B cell (primary cell): ENCODE data around the gene SPATA6L. TPM values are rescaled to one million over a fixed set of nuclear protein-coding genes. Genes with fewer than 3 reads are reported as not detected.

Source experiments
- ATAC-seq: fragments of 200-7000 bp; cut with Tn5 transposase; one replicate; pipeline ENCODE4 v1.10.0; 2021; ENCODE audit warnings: low read depth, mild to moderate bottlenecking, moderate number of reproducible peaks, moderate library complexity
- CTCF ChIA-PET: fragments of 350-600 bp; sonication (Branson Sonifier 250); formaldehyde crosslinking; loops from one replicate; lab custom pipeline; 2021; ENCODE audit warnings: antibody characterized with exemption, inconsistent platforms; lab: Charles Lee
- POLR2A ChIA-PET: fragments of 350-600 bp; sonication (Branson Sonifier 250); formaldehyde crosslinking; loops from one replicate; lab custom pipeline; 2021; ENCODE audit warnings: antibody characterized with exemption; lab: Charles Lee
- DNase-seq: peaks from one replicate; pipeline ENCODE4 v3.0.0; 2013
- H2AFZ ChIP-seq: 2 replicates; pipeline ENCODE4 v1.6.1; 2012; ENCODE audit warnings: mild to moderate bottlenecking, low read depth, low read length; ENCODE audit not compliant: insufficient read depth, poor library complexity, severe bottlenecking
- H3K27ac ChIP-seq, 2 donors: 1 replicate in 1 of 2; 2 replicates in 1 of 2; pipeline ENCODE4 v1.5.1; 2012 to 2013; ENCODE audit warnings: low read length in 2 of 2, mild to moderate bottlenecking in 2 of 2, moderate library complexity in 1 of 2
- H3K27me3 ChIP-seq, 4 experiments: fragments of 200-600 bp in 1 of 4; sonication (generic) in 1 of 4; replicated peaks in 1 of 4; 1 replicate in 2 of 4; 2 replicates in 2 of 4; pipeline versions ENCODE4 v1.6.1 to v1.7.0; 2013 to 2016; ENCODE audit warnings: low read length in 3 of 4, mild to moderate bottlenecking in 2 of 4, mixed read lengths in 1 of 4, moderate library complexity in 1 of 4; ENCODE audit not compliant: insufficient read depth in 4 of 4, control insufficient read depth in 3 of 4; ENCODE audit errors: control extremely low read depth in 1 of 4
- H3K36me3 ChIP-seq, 2 experiments: replicated peaks in 1 of 2; 1 replicate in 1 of 2; 2 replicates in 1 of 2; pipeline versions ENCODE4 v1.6.1 to v1.7.1; 2013; ENCODE audit warnings: low read length in 1 of 2; ENCODE audit not compliant: insufficient read depth in 2 of 2, control insufficient read depth in 1 of 2; ENCODE audit errors: control extremely low read depth in 1 of 2, extremely low read depth in 1 of 2
- H3K4me1 ChIP-seq, 2 donors: fragments of 200-600 bp in 1 of 2; sonication (generic) in 1 of 2; 1 replicate in 1 of 2; 2 replicates in 1 of 2; pipeline versions ENCODE4 v1.5.1 to v1.6.1; 2013 to 2017; ENCODE audit warnings: low read length in 2 of 2; ENCODE audit not compliant: control insufficient read depth in 2 of 2, insufficient read depth in 2 of 2
- H3K4me2 ChIP-seq: replicated peaks from 2 replicates; pipeline ENCODE3; 2012; ENCODE audit warnings: mild to moderate bottlenecking, low read depth, low read length; ENCODE audit not compliant: poor library complexity, severe bottlenecking
- H3K4me3 ChIP-seq, 5 experiments: fragments of 200-600 bp in 1 of 5; sonication (generic) in 1 of 5; 1 replicate in 3 of 5; 2 replicates in 2 of 5; pipeline versions ENCODE4 v1.5.1 to v1.7.0; 2011 to 2016; ENCODE audit warnings: low read length in 4 of 5, mild to moderate bottlenecking in 4 of 5, low read depth in 2 of 5, control low read depth in 1 of 5, moderate library complexity in 1 of 5; ENCODE audit not compliant: insufficient read depth in 1 of 5; ENCODE audit errors: control extremely low read depth in 1 of 5, extremely low read depth in 1 of 5
- H3K79me2 ChIP-seq: fragments of 200-600 bp; sonication (generic); one replicate; pipeline ENCODE4 v1.6.0; 2016; ENCODE audit warnings: low read length; ENCODE audit not compliant: control insufficient read depth, insufficient read depth
- H3K9ac ChIP-seq: fragments of 200-600 bp; sonication (generic); 2 replicates; pipeline ENCODE4 v1.6.1; 2017; ENCODE audit warnings: mild to moderate bottlenecking, low read length, moderate library complexity
- H3K9me3 ChIP-seq, 3 donors: one replicate each; pipeline versions ENCODE4 v1.6.1 to v1.7.1; 2013; ENCODE audit warnings: low read length in 2 of 3; ENCODE audit not compliant: control insufficient read depth in 2 of 3, insufficient read depth in 1 of 3; ENCODE audit errors: control extremely low read depth in 1 of 3
- H4K20me1 ChIP-seq: 2 replicates; pipeline ENCODE4 v1.6.0; 2012; ENCODE audit warnings: mild to moderate bottlenecking, low read length; ENCODE audit not compliant: insufficient read depth, control insufficient read depth, poor library complexity, severe bottlenecking
- H3K27ac Mint-ChIP-seq: one replicate; pipeline ENCODE4 v1.8.0; 2021; ENCODE audit warnings: mixed read lengths
- H3K27me3 Mint-ChIP-seq: one replicate; pipeline ENCODE4 v1.8.0; 2021; ENCODE audit warnings: mixed read lengths
- H3K4me1 Mint-ChIP-seq: one replicate; pipeline ENCODE4 v1.8.0; 2021; ENCODE audit warnings: mixed read lengths
- H3K4me3 Mint-ChIP-seq: one replicate; pipeline ENCODE4 v1.8.0; 2021; ENCODE audit warnings: mixed read lengths
- H3K9me3 Mint-ChIP-seq: one replicate; pipeline ENCODE4 v1.8.0; 2022; ENCODE audit warnings: mixed read lengths; ENCODE audit not compliant: insufficient read depth
- CTCF ChIP-seq: fragments of 200-600 bp; IDR thresholded peaks from one replicate; pipeline ENCODE4 v1.8.0; 2022; ENCODE audit warnings: antibody characterized with exemption, mild to moderate bottlenecking
- EZH2 ChIP-seq: IDR thresholded peaks from 2 replicates; pipeline ENCODE4 v1.6.1; 2012; ENCODE audit warnings: borderline replicate concordance, low read depth, mild to moderate bottlenecking, moderate library complexity, low read length; ENCODE audit not compliant: insufficient read depth, poor library complexity, severe bottlenecking
- WGBS: methylation state at CpG from one replicate; pipeline ENCODE4 v1.1.5; 2013; ENCODE audit warnings: missing lambda C conversion rate; ENCODE audit not compliant: insufficient coverage; 5-methylcytosine and 5-hydroxymethylcytosine counted together
- intact Hi-C: fragments of 100-400 bp; cut with micrococcal nuclease; formaldehyde crosslinking; loops from one replicate; pipeline ENCODE4 v1.10.0; 2022
- polyA plus RNA-seq: library from polyadenylated mRNA; depleted of rRNA; stranded (reverse); fragments of >200 nt; gene quantifications from 2 replicates; pipeline ENCODE4 v1.2.3, GENCODE V29; 2012
- total RNA-seq, 2 donors: library from RNA; stranded (reverse); fragments of 120-200 nt in 1 of 2; gene quantifications; 1 replicate in 1 of 2; 2 replicates in 1 of 2; pipeline versions ENCODE4 v1.2.3 to v1.2.4, GENCODE V29; 2013 to 2022

The SPATA6L gene
- total and polyA plus RNA-seq, 2 donors (not counting 1 experiment from before 2014, with no cell fraction given), result 0.09 to 1.2 TPM

- H3K9me3 ChIP-seq, result no peaks in the 10 kb centered on the region
- Mint-ChIP-seq H3K4me3 (no peak overlapping the region), H3K9me3 (no peaks in the 10 kb centered on the region), H3K4me1 (peaks cover 3% of the 10 kb centered on the region), H3K27ac (no peak overlapping the region), H3K27me3 (no peaks in the 10 kb centered on the region)
- peaks cover 36% of the 10 kb centered on the region for H3K79me2 ChIP-seq
- no peak for DNase-seq
- H3K36me3 ChIP-seq, result peaks cover 7 to 12% of the 10 kb centered on the region in 2 experiments
- intact Hi-C loops, result no loop called here
- TF ChIP-seq EZH2 (no peak), CTCF (no peak)
- peak overlapping the region; percentile 89 for H2AFZ ChIP-seq
- H3K4me3 ChIP-seq, result peak overlapping the region in 3 of 5 experiments; percentile 66 to 82 (median 72)
- ATAC-seq, result no peak
- H3K27ac ChIP-seq, result no peak overlapping the region
- WGBS, result no CpG with 5 or more reads among the region's 2 CpGs
- H3K9ac ChIP-seq, result peak overlapping the region; percentile 86
- CTCF ChIA-PET, result interaction anchor here (1.4 kb wide), 1 partner anchor 52 kb away, joined by 3 read pairs; no protein-coding TSS in a partner anchor
- POLR2A ChIA-PET, result interaction anchor here (0.8 kb wide), 2 partner anchors 111 to 948 kb away, joined by 3 read pairs; partner anchors contain the start of gene RIC1
- peak overlapping the region; percentile 87 for H3K4me2 ChIP-seq
- no peaks in the 10 kb centered on the region for H4K20me1 ChIP-seq
- no peaks in the 10 kb centered on the region for H3K27me3 ChIP-seq
- H3K4me1 ChIP-seq, result peaks cover 17 to 20% of the 10 kb centered on the region in 2 donors
These were observed 14.5 kb upstream of the SPATA6L start for GRCh38 chr9:4680750-4681149.

- Mint-ChIP-seq H3K4me3 (no peak overlapping the region), H3K27ac (no peak overlapping the region), H3K4me1 (peaks cover 3% of the 10 kb centered on the region), H3K27me3 (no peaks in the 10 kb centered on the region), H3K9me3 (no peaks in the 10 kb centered on the region)
- Histone ChIP-seq H3K4me2 (peak overlapping the region; percentile 87), H3K27me3 (no peaks in the 10 kb centered on the region), H3K4me3 (peak overlapping the region; percentile 58 to 82 (median 72)), H4K20me1 (no peaks in the 10 kb centered on the region), H3K27ac (peak overlapping the region; percentile 89 to 93), H3K4me1 (peaks cover 17 to 20% of the 10 kb centered on the region in 2 donors), H2AFZ (peak overlapping the region; percentile 89), H3K9me3 (no peaks in the 10 kb centered on the region), H3K79me2 (peaks cover 36% of the 10 kb centered on the region), H3K36me3 (peaks cover 7 to 8% of the 10 kb centered on the region in 2 experiments), H3K9ac (peak overlapping the region; percentile 86)
- intact Hi-C loops, result no loop called here
- TF ChIP-seq CTCF, result no peak
- 7% methylated on average over 8 of the region's 10 CpGs for WGBS
- no peak for DNase-seq
- ATAC-seq, result no peak
- POLR2A ChIA-PET, result interaction anchor here (0.8 to 1.4 kb wide), 3 partner anchors 35 to 112 kb away, joined by 3 to 20 read pairs (median 4); partner anchors contain the start of gene AK3
- CTCF ChIA-PET, result interaction anchor here (1.4 kb wide), 2 partner anchors 53 to 60 kb away, joined by 3 to 6 read pairs; no protein-coding TSS in a partner anchor
These were observed 13.9 kb upstream of the SPATA6L start for GRCh38 chr9:4680173-4680525.
